ENCODE results near the gene UBE2O.

GRCh38 chr17:76478097-76478496, 25.1 kb upstream of the UBE2O start:
- TF ChIP-seq CTCF (IDR thresholded peaks at IDR 0.05 in 4 of 5, conservative IDR thresholded peaks at IDR 0.05 in 1 of 5) = no peak
- TF ChIP-seq POLR2A (IDR thresholded peaks at IDR 0.05) = no peak

Data from gastrocnemius medialis (tissue), 4 donors.